ENCODE data around the gene KDM3A. TPM values are rescaled to one million over a fixed set of nuclear protein-coding genes. Genes with fewer than 3 reads are reported as not detected.

KDM3A gene
- total RNA-seq, 3 donors from 2014 or later = 36.1 to 73.6 (median 53.6) TPM

DNA sequence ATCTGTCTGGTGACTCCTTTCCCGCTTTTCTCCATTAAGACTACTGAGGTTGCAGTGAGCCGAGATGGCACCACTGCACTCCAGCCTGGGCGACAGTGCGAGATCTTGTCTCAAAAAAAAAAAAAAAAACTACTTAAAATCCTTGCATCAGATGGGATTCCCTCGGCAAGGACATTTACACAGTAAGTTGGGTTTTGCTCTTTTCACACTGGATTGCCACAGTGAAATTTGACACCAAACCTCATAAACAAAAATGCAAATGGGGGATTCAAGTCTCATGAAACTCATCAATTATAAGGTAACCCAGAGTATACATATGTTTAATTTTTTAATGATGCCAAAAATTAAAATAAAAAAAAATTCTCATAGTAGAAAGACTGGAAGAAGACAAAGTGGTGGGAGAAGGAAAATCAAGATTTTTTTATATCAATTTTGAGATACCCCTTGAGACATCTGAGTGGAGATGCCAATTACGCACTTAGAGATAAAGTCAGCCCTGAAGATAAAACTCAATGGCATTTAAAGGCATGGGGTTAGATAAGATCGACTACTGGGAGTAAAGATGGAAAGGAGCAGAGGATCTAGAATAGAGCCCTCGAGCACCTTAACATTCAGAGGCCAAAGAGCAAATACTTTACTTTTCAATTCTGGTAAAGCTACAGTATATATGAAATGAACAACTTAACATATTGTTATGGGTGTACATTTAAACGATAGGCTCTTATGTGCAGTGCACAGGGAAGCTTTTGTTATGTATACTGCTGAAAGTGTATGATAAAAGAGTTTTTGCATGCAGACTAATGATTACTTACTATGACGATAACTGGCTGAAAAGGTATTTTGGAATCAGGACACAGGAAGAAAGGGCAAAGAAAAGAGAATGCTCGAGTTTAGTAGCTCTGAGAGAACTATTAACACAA, 84.5 kb downstream of the KDM3A start:
- TF ChIP-seq CTCF (IDR thresholded peaks at IDR 0.05) = no peak
- no peak overlapping the region for H3K4me3 ChIP-seq
- ATAC-seq = no peak
- H3K4me1 ChIP-seq (ENCODE audit: low read depth) = no peaks in the 10 kb centered on the region
- DNase-seq = no peak
- peaks cover under 1% of the 10 kb centered on the region for H3K9me3 ChIP-seq
- intact Hi-C loops (cut with DNase I, micrococcal nuclease) = no loop called here
- H3K36me3 ChIP-seq (ENCODE audit: low read depth) = no peaks in the 10 kb centered on the region

DNA sequence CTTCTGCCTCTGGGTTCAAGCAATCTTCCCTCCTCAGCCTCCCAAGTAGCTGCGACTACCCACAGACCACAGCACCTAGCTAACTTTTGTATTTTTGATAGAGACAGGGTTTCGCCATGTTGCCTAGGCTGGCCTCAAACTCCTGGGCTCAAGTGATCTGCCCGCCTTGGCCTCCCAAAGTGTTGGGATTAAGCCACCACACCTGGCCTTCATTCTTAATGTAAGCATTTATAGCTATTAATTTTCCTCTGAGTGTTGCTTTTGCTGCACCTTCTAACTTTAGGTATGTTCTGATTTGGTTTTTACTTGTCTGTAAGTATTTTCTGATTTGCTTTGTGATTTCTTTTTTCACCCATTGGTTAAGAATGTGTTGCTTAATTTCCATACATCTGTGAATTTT, 92.4 kb downstream of the KDM3A start:
- intact Hi-C loops (cut with DNase I, micrococcal nuclease) = no loop called here
- TF ChIP-seq CTCF (IDR thresholded peaks at IDR 0.05) = no peak
- ATAC-seq (no peak), DNase-seq (no peak)
- no peaks in the 10 kb centered on the region for H3K36me3 ChIP-seq (ENCODE audit: low read depth)
- H3K4me1 ChIP-seq (ENCODE audit: low read depth) = no peaks in the 10 kb centered on the region
- no peak overlapping the region for H3K4me3 ChIP-seq
- H3K9me3 ChIP-seq = no peaks in the 10 kb centered on the region

GRCh38 chr2:86541334-86541733, 100.2 kb downstream of the KDM3A start:
- no peak for DNase-seq
- Histone ChIP-seq H3K36me3 (ENCODE audit: low read depth) (no peaks in the 10 kb centered on the region), H3K4me3 (no peak overlapping the region), H3K9me3 (peaks cover 5% of the 10 kb centered on the region), H3K4me1 (ENCODE audit: low read depth) (no peaks in the 10 kb centered on the region)
- ATAC-seq = peak; percentile 31
- intact Hi-C loops (cut with DNase I, micrococcal nuclease) = no loop called here
- no peak for TF ChIP-seq CTCF (IDR thresholded peaks at IDR 0.05)

Other genes with a start within 250 kb of the KDM3A start
- gene IMMT, start 245.9 kb upstream of the KDM3A start, total RNA-seq = 100 to 1,000 TPM; 106 to 121 (median 107) TPM
- gene MRPL35, start 241.9 kb upstream of the KDM3A start, total RNA-seq = 10 to 100 TPM; 61.6 to 86.7 (median 75.3) TPM
- 10 to 100 TPM in 1 of 3 donors, 1 to 10 TPM in 2; 3.8 to 50.3 (median 6.1) TPM for gene REEP1, start 103.7 kb upstream of the KDM3A start, total RNA-seq
- 100 to 1,000 TPM; 149 to 203 (median 196) TPM for gene CHMP3, start 122.1 kb downstream of the KDM3A start, total RNA-seq
- 10 to 100 TPM; 61.7 to 73.2 (median 69.7) TPM for gene RNF103, start 182.5 kb downstream of the KDM3A start, total RNA-seq